PFSK-1 (cell line): Measurements from ENCODE around the gene PSD.

Experiments used
- POLR2AphosphoS5 ChIP-seq: IDR thresholded peaks from 2 replicates; pipeline ENCODE4 v1.6.1; 2012; ENCODE audit warnings: low read depth, mild to moderate bottlenecking, control low read depth, low read length, moderate library complexity
- TAF1 ChIP-seq: IDR thresholded peaks from 2 replicates; pipeline ENCODE4 v1.6.1; 2012; ENCODE audit warnings: low read length, control low read depth, borderline replicate concordance; ENCODE audit not compliant: insufficient read depth
- TF ChIP-seq, protein P1 (sequence below), 2 experiments: IDR thresholded peaks; 2 replicates each; pipeline versions ENCODE4 v1.6.1 to v1.8.0; 2011 to 2012; ENCODE audit warnings: low read depth in 2 of 2, low read length in 2 of 2, control low read depth in 1 of 2, inconsistent platforms in 1 of 2, mild to moderate bottlenecking in 1 of 2, moderate library complexity in 1 of 2; ENCODE audit not compliant: insufficient read depth in 1 of 2

DNA sequence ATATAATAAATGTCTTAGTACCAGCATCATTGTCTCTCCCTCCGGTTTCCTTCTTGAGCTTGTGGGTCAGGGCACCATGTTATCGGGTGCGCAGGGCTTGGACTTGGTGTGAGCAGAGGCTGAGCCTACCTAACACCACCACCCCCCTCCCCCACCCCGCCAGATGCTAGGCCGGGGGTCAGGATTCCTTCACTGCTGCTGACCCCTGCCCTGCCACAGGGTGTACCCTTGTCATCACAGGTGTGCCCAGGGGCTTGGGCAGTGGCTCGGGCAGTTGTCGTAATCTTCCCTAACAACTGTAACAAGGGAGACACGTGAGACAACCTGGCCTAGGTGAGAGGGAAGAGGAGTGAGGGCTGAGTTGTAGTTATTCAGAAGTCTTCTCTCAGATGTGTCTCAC is 35.7 kb downstream of the PSD start:
- no peak for TF ChIP-seq TAF1
- TF ChIP-seq POLR2AphosphoS5: no peak
- TF ChIP-seq, protein P1, sequence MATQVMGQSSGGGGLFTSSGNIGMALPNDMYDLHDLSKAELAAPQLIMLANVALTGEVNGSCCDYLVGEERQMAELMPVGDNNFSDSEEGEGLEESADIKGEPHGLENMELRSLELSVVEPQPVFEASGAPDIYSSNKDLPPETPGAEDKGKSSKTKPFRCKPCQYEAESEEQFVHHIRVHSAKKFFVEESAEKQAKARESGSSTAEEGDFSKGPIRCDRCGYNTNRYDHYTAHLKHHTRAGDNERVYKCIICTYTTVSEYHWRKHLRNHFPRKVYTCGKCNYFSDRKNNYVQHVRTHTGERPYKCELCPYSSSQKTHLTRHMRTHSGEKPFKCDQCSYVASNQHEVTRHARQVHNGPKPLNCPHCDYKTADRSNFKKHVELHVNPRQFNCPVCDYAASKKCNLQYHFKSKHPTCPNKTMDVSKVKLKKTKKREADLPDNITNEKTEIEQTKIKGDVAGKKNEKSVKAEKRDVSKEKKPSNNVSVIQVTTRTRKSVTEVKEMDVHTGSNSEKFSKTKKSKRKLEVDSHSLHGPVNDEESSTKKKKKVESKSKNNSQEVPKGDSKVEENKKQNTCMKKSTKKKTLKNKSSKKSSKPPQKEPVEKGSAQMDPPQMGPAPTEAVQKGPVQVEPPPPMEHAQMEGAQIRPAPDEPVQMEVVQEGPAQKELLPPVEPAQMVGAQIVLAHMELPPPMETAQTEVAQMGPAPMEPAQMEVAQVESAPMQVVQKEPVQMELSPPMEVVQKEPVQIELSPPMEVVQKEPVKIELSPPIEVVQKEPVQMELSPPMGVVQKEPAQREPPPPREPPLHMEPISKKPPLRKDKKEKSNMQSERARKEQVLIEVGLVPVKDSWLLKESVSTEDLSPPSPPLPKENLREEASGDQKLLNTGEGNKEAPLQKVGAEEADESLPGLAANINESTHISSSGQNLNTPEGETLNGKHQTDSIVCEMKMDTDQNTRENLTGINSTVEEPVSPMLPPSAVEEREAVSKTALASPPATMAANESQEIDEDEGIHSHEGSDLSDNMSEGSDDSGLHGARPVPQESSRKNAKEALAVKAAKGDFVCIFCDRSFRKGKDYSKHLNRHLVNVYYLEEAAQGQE (IDR thresholded peaks at IDR 0.05; ENCODE audit: insufficient read depth in 1 of 2, low read depth in 2 of 2, low read length in 2 of 2): no peak
